ENCODE results near the gene STX1A. TPM values are rescaled to one million over a fixed set of nuclear protein-coding genes. Genes with fewer than 3 reads are reported as not detected.

STX1A gene
- total and polyA plus RNA-seq, 2 of the 13 experiments (the other 11 are each of a cell fraction or from before 2014, with no cell fraction given) = 6.1 to 12.2 TPM

GRCh38 chr7:73738612-73739386 is 19.3 kb upstream of the STX1A start, which contains the start of gene ABHD11 (continued):
- TF ChIP-seq RXRA (CRISPR knock-in tag; IDR thresholded peaks at IDR 0.05) (peak; percentile 58), ZNF451 (CRISPR knock-in tag; IDR thresholded peaks at IDR 0.05) (0 out of 2 replicates have a peak, but pooled peaks have one; percentile 45), MXI1 (IDR thresholded peaks at IDR 0.05; ENCODE audit: borderline replicate concordance, low read depth, low read length) (peak; percentile 84; the same call in 2 of the 3 replicates), KLF13 (CRISPR knock-in tag; IDR thresholded peaks at IDR 0.05) (no peak), ZNF652 (CRISPR knock-in tag; IDR thresholded peaks at IDR 0.05; ENCODE audit: borderline replicate concordance, low read depth) (0 out of 2 replicates have a peak, but pooled peaks have one; percentile 29), HIC2 (CRISPR knock-in tag; IDR thresholded peaks at IDR 0.05; ENCODE audit: low read depth) (peak; percentile 95), ZNF558 (CRISPR knock-in tag; IDR thresholded peaks at IDR 0.05; ENCODE audit: borderline replicate concordance) (peak; percentile 69; the same call in 1 of the 2 replicates), GPN1 (CRISPR knock-in tag; IDR thresholded peaks at IDR 0.05; ENCODE audit: borderline replicate concordance) (no peak), KAT7 (CRISPR knock-in tag; IDR thresholded peaks at IDR 0.05; ENCODE audit: borderline replicate concordance) (peak; percentile 84; the same call in 1 of the 2 replicates), FOXA3 (CRISPR knock-in tag; IDR thresholded peaks at IDR 0.05) (peak; percentile 13; the same call in 1 of the 2 replicates), RFX3 (CRISPR knock-in tag; IDR thresholded peaks at IDR 0.05) (no peak), ZNF572 (CRISPR knock-in tag; IDR thresholded peaks at IDR 0.05) (peak; percentile 65; the same call in 1 of the 2 replicates), ZNF619 (CRISPR knock-in tag; IDR thresholded peaks at IDR 0.05) (no peak), SNRNP70 (IDR thresholded peaks at IDR 0.05; ENCODE audit: low read depth, low read length) (no peak), ZNF274 (CRISPR knock-in tag; IDR thresholded peaks at IDR 0.05) (peak; percentile 48; the same call in 1 of the 2 replicates)
- TF ChIP-seq, protein P1, sequence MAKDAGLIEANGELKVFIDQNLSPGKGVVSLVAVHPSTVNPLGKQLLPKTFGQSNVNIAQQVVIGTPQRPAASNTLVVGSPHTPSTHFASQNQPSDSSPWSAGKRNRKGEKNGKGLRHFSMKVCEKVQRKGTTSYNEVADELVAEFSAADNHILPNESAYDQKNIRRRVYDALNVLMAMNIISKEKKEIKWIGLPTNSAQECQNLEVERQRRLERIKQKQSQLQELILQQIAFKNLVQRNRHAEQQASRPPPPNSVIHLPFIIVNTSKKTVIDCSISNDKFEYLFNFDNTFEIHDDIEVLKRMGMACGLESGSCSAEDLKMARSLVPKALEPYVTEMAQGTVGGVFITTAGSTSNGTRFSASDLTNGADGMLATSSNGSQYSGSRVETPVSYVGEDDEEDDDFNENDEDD (CRISPR knock-in tag; IDR thresholded peaks at IDR 0.05; ENCODE audit: borderline replicate concordance) = peak; percentile 89
- TF ChIP-seq, protein P2, sequence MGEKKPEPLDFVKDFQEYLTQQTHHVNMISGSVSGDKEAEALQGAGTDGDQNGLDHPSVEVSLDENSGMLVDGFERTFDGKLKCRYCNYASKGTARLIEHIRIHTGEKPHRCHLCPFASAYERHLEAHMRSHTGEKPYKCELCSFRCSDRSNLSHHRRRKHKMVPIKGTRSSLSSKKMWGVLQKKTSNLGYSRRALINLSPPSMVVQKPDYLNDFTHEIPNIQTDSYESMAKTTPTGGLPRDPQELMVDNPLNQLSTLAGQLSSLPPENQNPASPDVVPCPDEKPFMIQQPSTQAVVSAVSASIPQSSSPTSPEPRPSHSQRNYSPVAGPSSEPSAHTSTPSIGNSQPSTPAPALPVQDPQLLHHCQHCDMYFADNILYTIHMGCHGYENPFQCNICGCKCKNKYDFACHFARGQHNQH (CRISPR knock-in tag; IDR thresholded peaks at IDR 0.05) = peak; percentile 70; the same call in 1 of the 2 replicates
- TF ChIP-seq, protein P3, sequence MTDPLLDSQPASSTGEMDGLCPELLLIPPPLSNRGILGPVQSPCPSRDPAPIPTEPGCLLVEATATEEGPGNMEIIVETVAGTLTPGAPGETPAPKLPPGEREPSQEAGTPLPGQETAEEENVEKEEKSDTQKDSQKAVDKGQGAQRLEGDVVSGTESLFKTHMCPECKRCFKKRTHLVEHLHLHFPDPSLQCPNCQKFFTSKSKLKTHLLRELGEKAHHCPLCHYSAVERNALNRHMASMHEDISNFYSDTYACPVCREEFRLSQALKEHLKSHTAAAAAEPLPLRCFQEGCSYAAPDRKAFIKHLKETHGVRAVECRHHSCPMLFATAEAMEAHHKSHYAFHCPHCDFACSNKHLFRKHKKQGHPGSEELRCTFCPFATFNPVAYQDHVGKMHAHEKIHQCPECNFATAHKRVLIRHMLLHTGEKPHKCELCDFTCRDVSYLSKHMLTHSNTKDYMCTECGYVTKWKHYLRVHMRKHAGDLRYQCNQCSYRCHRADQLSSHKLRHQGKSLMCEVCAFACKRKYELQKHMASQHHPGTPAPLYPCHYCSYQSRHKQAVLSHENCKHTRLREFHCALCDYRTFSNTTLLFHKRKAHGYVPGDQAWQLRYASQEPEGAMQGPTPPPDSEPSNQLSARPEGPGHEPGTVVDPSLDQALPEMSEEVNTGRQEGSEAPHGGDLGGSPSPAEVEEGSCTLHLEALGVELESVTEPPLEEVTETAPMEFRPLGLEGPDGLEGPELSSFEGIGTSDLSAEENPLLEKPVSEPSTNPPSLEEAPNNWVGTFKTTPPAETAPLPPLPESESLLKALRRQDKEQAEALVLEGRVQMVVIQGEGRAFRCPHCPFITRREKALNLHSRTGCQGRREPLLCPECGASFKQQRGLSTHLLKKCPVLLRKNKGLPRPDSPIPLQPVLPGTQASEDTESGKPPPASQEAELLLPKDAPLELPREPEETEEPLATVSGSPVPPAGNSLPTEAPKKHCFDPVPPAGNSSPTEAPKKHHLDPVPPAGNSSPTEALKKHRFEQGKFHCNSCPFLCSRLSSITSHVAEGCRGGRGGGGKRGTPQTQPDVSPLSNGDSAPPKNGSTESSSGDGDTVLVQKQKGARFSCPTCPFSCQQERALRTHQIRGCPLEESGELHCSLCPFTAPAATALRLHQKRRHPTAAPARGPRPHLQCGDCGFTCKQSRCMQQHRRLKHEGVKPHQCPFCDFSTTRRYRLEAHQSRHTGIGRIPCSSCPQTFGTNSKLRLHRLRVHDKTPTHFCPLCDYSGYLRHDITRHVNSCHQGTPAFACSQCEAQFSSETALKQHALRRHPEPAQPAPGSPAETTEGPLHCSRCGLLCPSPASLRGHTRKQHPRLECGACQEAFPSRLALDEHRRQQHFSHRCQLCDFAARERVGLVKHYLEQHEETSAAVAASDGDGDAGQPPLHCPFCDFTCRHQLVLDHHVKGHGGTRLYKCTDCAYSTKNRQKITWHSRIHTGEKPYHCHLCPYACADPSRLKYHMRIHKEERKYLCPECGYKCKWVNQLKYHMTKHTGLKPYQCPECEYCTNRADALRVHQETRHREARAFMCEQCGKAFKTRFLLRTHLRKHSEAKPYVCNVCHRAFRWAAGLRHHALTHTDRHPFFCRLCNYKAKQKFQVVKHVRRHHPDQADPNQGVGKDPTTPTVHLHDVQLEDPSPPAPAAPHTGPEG (CRISPR knock-in tag; IDR thresholded peaks at IDR 0.05) = peak; percentile 32; the same call in 1 of the 2 replicates
